Activated CD4-positive, alpha-beta T cell treated with anti-CD3 and anti-CD28 coated beads for 1 hour (primary cell): ENCODE data around the gene PTPRN2.

Experiments
- DNase-seq: peaks from one replicate; pipeline ENCODE4 v3.0.0-alpha.2; 2020

The PTPRN2 gene

GRCh38 chr7:158016180-158017097 lies 571.2 kb downstream of the PTPRN2 start:
- DNase-seq, result no peak

- DNase-seq, result no peak
Observed at GRCh38 chr7:158015403-158016179, 572.0 kb downstream of the PTPRN2 start.

- no peak for DNase-seq
Observed at GRCh38 chr7:158014976-158015375, 572.6 kb downstream of the PTPRN2 start.

- DNase-seq, result no peak
Observed at GRCh38 chr7:158013085-158013668, 574.4 kb downstream of the PTPRN2 start.

- no peak for DNase-seq
Observed at GRCh38 chr7:158011941-158012340, 575.7 kb downstream of the PTPRN2 start.

- no peak for DNase-seq
Observed at GRCh38 chr7:158010961-158011693, 576.5 kb downstream of the PTPRN2 start.

- no peak for DNase-seq
Observed at GRCh38 chr7:158009886-158010285, 577.7 kb downstream of the PTPRN2 start.

- no peak for DNase-seq
Observed at GRCh38 chr7:158008267-158008666, 579.4 kb downstream of the PTPRN2 start.

- DNase-seq, result no peak
Observed at GRCh38 chr7:158007697-158008257, 579.8 kb downstream of the PTPRN2 start.

- no peak for DNase-seq
Observed at GRCh38 chr7:158006841-158007696, 580.6 kb downstream of the PTPRN2 start.

GRCh38 chr7:158005531-158005930 lies 582.1 kb downstream of the PTPRN2 start:
- DNase-seq, result no peak

- no peak for DNase-seq
Observed at GRCh38 chr7:158004123-158004490, 583.5 kb downstream of the PTPRN2 start.

GRCh38 chr7:158003441-158004122 lies 584.0 kb downstream of the PTPRN2 start:
- DNase-seq, result no peak

GRCh38 chr7:158002486-158003080 lies 585.0 kb downstream of the PTPRN2 start:
- DNase-seq, result no peak

- no peak for DNase-seq
Observed at GRCh38 chr7:158001621-158002320, 585.9 kb downstream of the PTPRN2 start.

GRCh38 chr7:158001003-158001402 lies 586.6 kb downstream of the PTPRN2 start:
- no peak for DNase-seq

- DNase-seq, result no peak
Observed at GRCh38 chr7:158000160-158000559, 587.5 kb downstream of the PTPRN2 start.

GRCh38 chr7:157998884-157999552 lies 588.6 kb downstream of the PTPRN2 start:
- DNase-seq, result no peak

- DNase-seq, result no peak
Observed at GRCh38 chr7:157997471-157997870, 590.2 kb downstream of the PTPRN2 start.
